Measurements from ENCODE around the gene UGGT1. TPM values are rescaled to one million over a fixed set of nuclear protein-coding genes. Genes with fewer than 3 reads are reported as not detected.

Gene UGGT1
- total RNA-seq, 1 donor, result 80.0 TPM

- TF ChIP-seq, protein P1, sequence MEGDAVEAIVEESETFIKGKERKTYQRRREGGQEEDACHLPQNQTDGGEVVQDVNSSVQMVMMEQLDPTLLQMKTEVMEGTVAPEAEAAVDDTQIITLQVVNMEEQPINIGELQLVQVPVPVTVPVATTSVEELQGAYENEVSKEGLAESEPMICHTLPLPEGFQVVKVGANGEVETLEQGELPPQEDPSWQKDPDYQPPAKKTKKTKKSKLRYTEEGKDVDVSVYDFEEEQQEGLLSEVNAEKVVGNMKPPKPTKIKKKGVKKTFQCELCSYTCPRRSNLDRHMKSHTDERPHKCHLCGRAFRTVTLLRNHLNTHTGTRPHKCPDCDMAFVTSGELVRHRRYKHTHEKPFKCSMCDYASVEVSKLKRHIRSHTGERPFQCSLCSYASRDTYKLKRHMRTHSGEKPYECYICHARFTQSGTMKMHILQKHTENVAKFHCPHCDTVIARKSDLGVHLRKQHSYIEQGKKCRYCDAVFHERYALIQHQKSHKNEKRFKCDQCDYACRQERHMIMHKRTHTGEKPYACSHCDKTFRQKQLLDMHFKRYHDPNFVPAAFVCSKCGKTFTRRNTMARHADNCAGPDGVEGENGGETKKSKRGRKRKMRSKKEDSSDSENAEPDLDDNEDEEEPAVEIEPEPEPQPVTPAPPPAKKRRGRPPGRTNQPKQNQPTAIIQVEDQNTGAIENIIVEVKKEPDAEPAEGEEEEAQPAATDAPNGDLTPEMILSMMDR (IDR thresholded peaks at IDR 0.05; ENCODE audit: extremely low read depth, low read depth, low read length), result no peak
- H3K4me2 ChIP-seq (ENCODE audit: insufficient read depth, low read length), result no peak overlapping the region
Measured at GRCh38 chr2:128197059-128197458, 106.1 kb downstream of the UGGT1 start.

DNA sequence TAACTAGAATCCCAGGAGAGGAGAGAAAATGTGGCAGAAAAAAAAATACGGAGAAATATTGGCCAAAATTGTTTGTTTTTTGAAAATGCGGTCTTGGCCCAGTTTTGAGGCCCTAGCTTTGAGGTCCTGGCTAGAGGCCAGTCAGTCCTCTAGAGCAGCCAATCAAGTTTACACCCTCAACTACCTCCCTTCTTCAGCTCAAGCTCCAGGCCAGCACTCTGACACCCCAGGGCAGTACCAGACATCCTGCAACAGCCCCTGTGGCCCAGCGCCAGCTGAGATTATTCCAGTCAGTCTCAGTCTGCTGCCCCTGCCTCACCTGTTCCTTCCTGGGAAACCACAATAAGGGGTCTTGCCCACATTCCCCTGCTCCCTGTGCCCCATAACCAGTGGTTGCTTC lies 107.7 kb downstream of the UGGT1 start:
- Histone ChIP-seq H3K27ac (ENCODE audit: low read depth, low read length) (no peak overlapping the region), H3K9me3 (ENCODE audit: low read depth, low read length) (no peaks in the 10 kb centered on the region), H4K20me1 (ENCODE audit: insufficient read depth, low read length) (no peaks in the 10 kb centered on the region), H3K36me3 (ENCODE audit: insufficient read depth, low read length) (no peaks in the 10 kb centered on the region), H3K27me3 (ENCODE audit: insufficient read depth, low read length) (no peaks in the 10 kb centered on the region), H3K4me2 (ENCODE audit: insufficient read depth, low read length) (no peak overlapping the region), H3K4me1 (ENCODE audit: insufficient read depth, low read length) (no peaks in the 10 kb centered on the region), H3K79me2 (ENCODE audit: insufficient read depth, low read length) (no peaks in the 10 kb centered on the region), H3K4me3 (ENCODE audit: insufficient read depth, low read length) (no peak overlapping the region), H2AFZ (ENCODE audit: low read length) (no peak overlapping the region)
- TF ChIP-seq, protein P1 (IDR thresholded peaks at IDR 0.05; ENCODE audit: extremely low read depth, low read depth, low read length), result no peak
- no peak for DNase-seq (ENCODE audit: insufficient read length, low spot score, missing footprints)

More at GRCh38 chr2:128197059-128197458, 106.1 kb downstream of the UGGT1 start:
- no peak for DNase-seq (ENCODE audit: insufficient read length, low spot score, missing footprints)
- H4K20me1 ChIP-seq (ENCODE audit: insufficient read depth, low read length), result no peaks in the 10 kb centered on the region
- H3K9me3 ChIP-seq (ENCODE audit: low read depth, low read length), result no peaks in the 10 kb centered on the region
- H2AFZ ChIP-seq (ENCODE audit: low read length), result no peak overlapping the region
- no peak overlapping the region for H3K27ac ChIP-seq (ENCODE audit: low read depth, low read length)
- H3K4me3 ChIP-seq (ENCODE audit: insufficient read depth, low read length), result no peak overlapping the region
- no peaks in the 10 kb centered on the region for H3K36me3 ChIP-seq (ENCODE audit: insufficient read depth, low read length)
- no peaks in the 10 kb centered on the region for H3K27me3 ChIP-seq (ENCODE audit: insufficient read depth, low read length)
- H3K79me2 ChIP-seq (ENCODE audit: insufficient read depth, low read length), result no peaks in the 10 kb centered on the region
- no peaks in the 10 kb centered on the region for H3K4me1 ChIP-seq (ENCODE audit: insufficient read depth, low read length)

DNA sequence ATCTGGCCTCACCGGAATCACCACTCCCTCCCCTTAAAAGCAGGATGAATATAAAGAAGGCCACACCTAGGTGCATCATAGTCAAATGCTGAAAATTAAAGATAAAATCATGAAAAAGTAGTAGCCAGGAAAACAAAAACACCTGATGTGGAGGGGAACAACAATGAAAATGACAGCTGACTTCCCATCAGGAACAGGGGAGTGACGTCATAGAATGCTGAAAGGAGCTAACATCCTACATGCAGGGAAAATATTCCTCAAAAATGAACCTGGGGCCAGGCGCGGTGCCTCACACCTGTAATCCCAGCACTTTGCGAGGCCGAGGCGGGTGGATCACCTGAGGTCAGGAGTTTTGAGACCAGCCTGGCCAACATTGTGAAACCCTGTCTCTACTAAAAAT lies 108.1 kb downstream of the UGGT1 start:
- no peak for DNase-seq (ENCODE audit: insufficient read length, low spot score, missing footprints)
- H2AFZ ChIP-seq (ENCODE audit: low read length), result no peak overlapping the region

DNA sequence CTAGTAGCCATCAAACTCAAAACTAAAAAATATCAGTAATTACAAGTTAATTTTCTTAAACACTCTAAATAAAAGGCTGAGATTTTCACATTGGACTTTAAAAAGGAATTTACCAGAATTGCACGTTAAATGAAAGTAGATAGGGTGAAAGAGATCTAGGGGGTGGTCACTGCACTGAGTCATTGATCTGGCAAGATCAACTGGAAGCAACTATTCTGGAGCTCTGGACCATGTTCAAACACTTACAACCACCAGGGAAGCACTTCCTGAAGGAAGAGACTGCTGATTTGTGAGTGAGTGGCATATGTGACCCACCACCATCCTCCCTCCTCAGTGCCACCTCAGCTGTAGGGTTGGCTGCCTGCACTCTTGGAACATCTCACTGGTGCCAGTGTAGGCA lies 111.8 kb downstream of the UGGT1 start:
- H4K20me1 ChIP-seq (ENCODE audit: insufficient read depth, low read length), result no peaks in the 10 kb centered on the region
- H3K4me2 ChIP-seq (ENCODE audit: insufficient read depth, low read length), result no peak overlapping the region
- no peaks in the 10 kb centered on the region for H3K9me3 ChIP-seq (ENCODE audit: low read depth, low read length)
- no peaks in the 10 kb centered on the region for H3K4me1 ChIP-seq (ENCODE audit: insufficient read depth, low read length)
- no peak overlapping the region for H3K4me3 ChIP-seq (ENCODE audit: insufficient read depth, low read length)
- no peak overlapping the region for H3K27ac ChIP-seq (ENCODE audit: low read depth, low read length)
- DNase-seq (ENCODE audit: insufficient read length, low spot score, missing footprints), result peak; percentile 53
- no peaks in the 10 kb centered on the region for H3K36me3 ChIP-seq (ENCODE audit: insufficient read depth, low read length)
- H3K79me2 ChIP-seq (ENCODE audit: insufficient read depth, low read length), result no peaks in the 10 kb centered on the region
- no peaks in the 10 kb centered on the region for H3K27me3 ChIP-seq (ENCODE audit: insufficient read depth, low read length)
- H2AFZ ChIP-seq (ENCODE audit: low read length), result no peak overlapping the region
- TF ChIP-seq, protein P1 (IDR thresholded peaks at IDR 0.05; ENCODE audit: extremely low read depth, low read depth, low read length), result no peak

More for the DNA sequence above, 108.1 kb downstream of the UGGT1 start:
- no peak overlapping the region for H3K4me3 ChIP-seq (ENCODE audit: insufficient read depth, low read length)
- H3K4me1 ChIP-seq (ENCODE audit: insufficient read depth, low read length), result no peaks in the 10 kb centered on the region
- no peak overlapping the region for H3K4me2 ChIP-seq (ENCODE audit: insufficient read depth, low read length)
- no peak overlapping the region for H3K27ac ChIP-seq (ENCODE audit: low read depth, low read length)
- H3K36me3 ChIP-seq (ENCODE audit: insufficient read depth, low read length), result no peaks in the 10 kb centered on the region
- no peaks in the 10 kb centered on the region for H3K9me3 ChIP-seq (ENCODE audit: low read depth, low read length)
- TF ChIP-seq, protein P1 (IDR thresholded peaks at IDR 0.05; ENCODE audit: extremely low read depth, low read depth, low read length), result no peak
- no peaks in the 10 kb centered on the region for H3K79me2 ChIP-seq (ENCODE audit: insufficient read depth, low read length)
- H3K27me3 ChIP-seq (ENCODE audit: insufficient read depth, low read length), result no peaks in the 10 kb centered on the region
- no peaks in the 10 kb centered on the region for H4K20me1 ChIP-seq (ENCODE audit: insufficient read depth, low read length)

All from osteoblast (primary cell).